Endothelial cell of umbilical vein (primary cell): Measurements from ENCODE around the gene CEP85L.

Source experiments
- CTCF ChIP-seq, 2 donors: IDR thresholded peaks; 1 replicate in 1 of 2; 2 replicates in 1 of 2; pipeline ENCODE4 v1.5.1; 2011; ENCODE audit warnings: low read length in 2 of 2, mild to moderate bottlenecking in 2 of 2, moderate library complexity in 2 of 2, control low read depth in 1 of 2, inconsistent platforms in 1 of 2, low read depth in 1 of 2; ENCODE audit not compliant: insufficient read depth in 1 of 2; ENCODE audit errors: extremely low read depth in 1 of 2
- EZH2 ChIP-seq: IDR thresholded peaks from 2 replicates; pipeline ENCODE4 v1.6.1; 2012; ENCODE audit warnings: borderline replicate concordance, low read depth, mild to moderate bottlenecking, moderate library complexity, low read length, inconsistent platforms; ENCODE audit not compliant: severe bottlenecking
- MYC ChIP-seq: IDR thresholded peaks from one replicate; pipeline ENCODE4 v1.6.1; 2011; ENCODE audit warnings: mild to moderate bottlenecking, low read depth, low read length

- TF ChIP-seq MYC, result no peak
- TF ChIP-seq CTCF (IDR thresholded peaks at IDR 0.05; ENCODE audit: extremely low read depth in 1 of 2, insufficient read depth in 1 of 2, low read depth in 1 of 2, low read length in 2 of 2), result no peak
- no peak for TF ChIP-seq EZH2
Observed at GRCh38 chr6:118597636-118598035, 53.8 kb downstream of the CEP85L start.
